GM23338 (cell line): ENCODE measurements around the gene SLC25A11.

Source experiments
- TF ChIP-seq, protein P1 (sequence below): IDR thresholded peaks from one replicate; pipeline ENCODE4 v1.6.1; 2018; ENCODE audit warnings: antibody characterized with exemption; ENCODE audit not compliant: unreplicated experiment
- TF ChIP-seq, protein P2 (sequence below), 2 experiments: fragments of 200-600 bp in 1 of 2; sonication (generic) in 1 of 2; conservative IDR thresholded peaks; 2 replicates each; pipeline versions ENCODE4 v1.5.1 to v1.6.1; 2016 to 2017; ENCODE audit warnings: antibody characterized with exemption in 2 of 2, low read depth in 2 of 2, mild to moderate bottlenecking in 2 of 2, moderate library complexity in 1 of 2

DNA sequence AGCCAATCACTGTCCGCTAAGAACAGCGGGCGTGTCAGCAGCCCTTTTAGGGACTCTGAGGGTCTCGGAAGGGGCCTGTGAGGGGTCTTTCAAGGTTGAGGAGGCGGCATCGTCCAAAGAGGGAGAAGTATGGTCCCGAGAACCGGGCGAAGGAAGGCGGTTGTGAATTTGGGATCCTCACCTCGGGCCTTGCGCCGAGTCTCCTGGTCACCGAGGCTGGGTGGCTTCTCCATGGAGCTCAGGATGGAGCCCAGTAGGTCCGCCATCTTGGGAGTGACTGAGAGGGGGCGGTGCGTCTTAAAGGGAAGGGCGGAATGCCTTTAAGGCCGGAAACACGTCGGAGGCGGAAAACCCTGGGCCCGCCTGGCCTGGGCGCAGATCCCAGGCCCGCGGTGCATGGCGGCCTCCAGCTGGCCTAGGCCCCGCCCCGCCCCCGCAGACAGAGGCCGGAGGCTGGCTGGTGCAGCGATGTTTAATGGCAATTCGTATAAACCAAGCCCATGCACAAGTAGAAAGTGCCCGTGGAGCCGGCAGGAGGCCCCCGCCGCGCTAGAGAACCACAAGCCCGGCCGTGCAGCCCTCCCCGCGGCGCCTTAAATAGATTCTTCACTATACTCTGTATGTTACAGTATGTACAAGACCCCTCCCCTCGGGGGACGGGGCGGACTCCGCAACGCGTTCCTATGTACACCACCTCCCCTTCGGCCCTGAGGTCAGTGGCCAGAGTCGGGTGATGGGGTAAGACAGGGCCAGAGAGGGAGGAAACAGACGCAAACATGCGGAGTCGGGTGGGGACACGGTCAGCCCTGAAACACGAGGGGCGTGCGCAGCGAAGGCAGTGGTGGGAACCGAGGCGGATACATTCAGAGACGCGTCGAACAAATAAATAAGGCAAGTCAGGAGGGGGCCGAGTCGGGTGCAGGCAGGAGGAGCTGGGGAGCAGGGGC, 28.0 kb upstream of the SLC25A11 start, which contains the start of gene SPAG7:
- TF ChIP-seq, protein P1, sequence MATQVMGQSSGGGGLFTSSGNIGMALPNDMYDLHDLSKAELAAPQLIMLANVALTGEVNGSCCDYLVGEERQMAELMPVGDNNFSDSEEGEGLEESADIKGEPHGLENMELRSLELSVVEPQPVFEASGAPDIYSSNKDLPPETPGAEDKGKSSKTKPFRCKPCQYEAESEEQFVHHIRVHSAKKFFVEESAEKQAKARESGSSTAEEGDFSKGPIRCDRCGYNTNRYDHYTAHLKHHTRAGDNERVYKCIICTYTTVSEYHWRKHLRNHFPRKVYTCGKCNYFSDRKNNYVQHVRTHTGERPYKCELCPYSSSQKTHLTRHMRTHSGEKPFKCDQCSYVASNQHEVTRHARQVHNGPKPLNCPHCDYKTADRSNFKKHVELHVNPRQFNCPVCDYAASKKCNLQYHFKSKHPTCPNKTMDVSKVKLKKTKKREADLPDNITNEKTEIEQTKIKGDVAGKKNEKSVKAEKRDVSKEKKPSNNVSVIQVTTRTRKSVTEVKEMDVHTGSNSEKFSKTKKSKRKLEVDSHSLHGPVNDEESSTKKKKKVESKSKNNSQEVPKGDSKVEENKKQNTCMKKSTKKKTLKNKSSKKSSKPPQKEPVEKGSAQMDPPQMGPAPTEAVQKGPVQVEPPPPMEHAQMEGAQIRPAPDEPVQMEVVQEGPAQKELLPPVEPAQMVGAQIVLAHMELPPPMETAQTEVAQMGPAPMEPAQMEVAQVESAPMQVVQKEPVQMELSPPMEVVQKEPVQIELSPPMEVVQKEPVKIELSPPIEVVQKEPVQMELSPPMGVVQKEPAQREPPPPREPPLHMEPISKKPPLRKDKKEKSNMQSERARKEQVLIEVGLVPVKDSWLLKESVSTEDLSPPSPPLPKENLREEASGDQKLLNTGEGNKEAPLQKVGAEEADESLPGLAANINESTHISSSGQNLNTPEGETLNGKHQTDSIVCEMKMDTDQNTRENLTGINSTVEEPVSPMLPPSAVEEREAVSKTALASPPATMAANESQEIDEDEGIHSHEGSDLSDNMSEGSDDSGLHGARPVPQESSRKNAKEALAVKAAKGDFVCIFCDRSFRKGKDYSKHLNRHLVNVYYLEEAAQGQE: no peak
- TF ChIP-seq, protein P2, sequence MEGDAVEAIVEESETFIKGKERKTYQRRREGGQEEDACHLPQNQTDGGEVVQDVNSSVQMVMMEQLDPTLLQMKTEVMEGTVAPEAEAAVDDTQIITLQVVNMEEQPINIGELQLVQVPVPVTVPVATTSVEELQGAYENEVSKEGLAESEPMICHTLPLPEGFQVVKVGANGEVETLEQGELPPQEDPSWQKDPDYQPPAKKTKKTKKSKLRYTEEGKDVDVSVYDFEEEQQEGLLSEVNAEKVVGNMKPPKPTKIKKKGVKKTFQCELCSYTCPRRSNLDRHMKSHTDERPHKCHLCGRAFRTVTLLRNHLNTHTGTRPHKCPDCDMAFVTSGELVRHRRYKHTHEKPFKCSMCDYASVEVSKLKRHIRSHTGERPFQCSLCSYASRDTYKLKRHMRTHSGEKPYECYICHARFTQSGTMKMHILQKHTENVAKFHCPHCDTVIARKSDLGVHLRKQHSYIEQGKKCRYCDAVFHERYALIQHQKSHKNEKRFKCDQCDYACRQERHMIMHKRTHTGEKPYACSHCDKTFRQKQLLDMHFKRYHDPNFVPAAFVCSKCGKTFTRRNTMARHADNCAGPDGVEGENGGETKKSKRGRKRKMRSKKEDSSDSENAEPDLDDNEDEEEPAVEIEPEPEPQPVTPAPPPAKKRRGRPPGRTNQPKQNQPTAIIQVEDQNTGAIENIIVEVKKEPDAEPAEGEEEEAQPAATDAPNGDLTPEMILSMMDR (conservative IDR thresholded peaks at IDR 0.05; ENCODE audit: low read depth in 2 of 2): no peak
